Measurements from ENCODE around the gene CSNK1A1. TPM values are rescaled to one million over a fixed set of nuclear protein-coding genes. Genes with fewer than 3 reads are reported as not detected.
"Not testable (repeated sequence)": the region's sequence is repeated elsewhere in the genome, so short reads cannot be mapped to it uniquely, and the experiment has no call there.

CSNK1A1 gene
- total RNA-seq, 1 donor from 2014 or later = 202 TPM

DNA sequence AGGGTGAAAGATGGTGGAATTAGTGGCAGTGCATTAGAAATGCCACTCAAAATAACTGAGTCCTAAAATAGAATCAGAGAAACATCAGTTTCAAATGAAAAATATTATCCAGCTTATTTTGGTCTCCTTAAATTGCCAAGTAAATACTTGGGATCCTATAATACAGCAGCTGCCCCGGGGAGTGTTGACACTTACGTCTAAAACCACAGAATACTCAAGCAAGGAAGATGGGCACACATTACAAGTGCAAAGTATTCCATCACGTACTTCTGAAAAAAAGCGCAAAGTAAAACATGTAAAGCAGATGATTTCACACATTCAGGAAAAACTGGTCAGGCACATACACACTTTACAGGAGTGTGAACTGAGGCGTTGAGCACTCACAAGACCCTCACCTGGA is 27.7 kb upstream of the CSNK1A1 start:
- intact Hi-C loops (cut with DNase I) = no loop called here
- no peak for ATAC-seq
- DNase-seq (ENCODE audit: missing footprints) = no peak

DNA sequence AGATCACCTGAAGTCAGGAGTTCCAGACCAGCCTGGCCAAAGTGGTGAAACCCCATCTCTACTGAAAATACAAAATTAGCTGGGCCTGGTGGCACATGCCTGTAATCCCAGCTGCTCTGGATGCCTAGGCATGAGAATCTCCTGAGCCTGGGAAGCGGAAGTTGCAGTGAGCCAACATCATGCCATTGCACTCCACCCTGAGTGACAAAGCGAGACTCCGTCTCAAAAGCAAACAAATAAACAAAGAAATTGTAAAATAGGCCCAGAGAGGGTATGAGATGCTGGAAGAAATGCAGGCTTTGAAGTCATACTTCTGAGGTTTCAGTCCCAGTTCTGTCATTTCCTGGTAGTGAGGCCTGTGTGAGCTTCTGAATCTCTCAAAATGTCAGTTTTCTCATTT is 24.8 kb upstream of the CSNK1A1 start:
- DNase-seq (ENCODE audit: missing footprints) (no peak), ATAC-seq (no peak)
- intact Hi-C loops (cut with DNase I) = no loop called here

DNA sequence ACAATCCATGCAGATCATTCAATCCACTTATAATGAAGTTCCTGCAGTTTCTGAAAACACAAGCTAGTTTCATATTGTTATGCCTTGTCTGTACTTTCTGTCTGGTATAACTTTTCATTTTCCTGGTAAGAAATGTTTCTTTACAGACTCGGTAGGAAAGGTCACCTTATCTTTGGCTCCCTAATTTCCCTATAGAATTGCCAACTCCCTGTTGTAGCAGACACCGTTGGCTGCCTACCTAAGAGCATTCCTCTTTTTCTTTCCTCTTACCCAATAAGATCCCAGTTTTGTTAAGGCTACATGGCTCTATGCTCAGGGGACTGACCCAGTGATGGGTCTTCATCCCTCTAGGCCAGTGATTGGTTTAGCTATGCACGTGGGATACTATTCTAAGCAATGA is 23.9 kb upstream of the CSNK1A1 start:
- ATAC-seq (no peak), DNase-seq (ENCODE audit: missing footprints) (no peak)
- intact Hi-C loops (cut with DNase I) = no loop called here

- no peak for ATAC-seq
- intact Hi-C loops (cut with DNase I) = no loop called here
These were observed 21.5 kb upstream of the CSNK1A1 start for GRCh38 chr5:149572576-149573231.

DNA sequence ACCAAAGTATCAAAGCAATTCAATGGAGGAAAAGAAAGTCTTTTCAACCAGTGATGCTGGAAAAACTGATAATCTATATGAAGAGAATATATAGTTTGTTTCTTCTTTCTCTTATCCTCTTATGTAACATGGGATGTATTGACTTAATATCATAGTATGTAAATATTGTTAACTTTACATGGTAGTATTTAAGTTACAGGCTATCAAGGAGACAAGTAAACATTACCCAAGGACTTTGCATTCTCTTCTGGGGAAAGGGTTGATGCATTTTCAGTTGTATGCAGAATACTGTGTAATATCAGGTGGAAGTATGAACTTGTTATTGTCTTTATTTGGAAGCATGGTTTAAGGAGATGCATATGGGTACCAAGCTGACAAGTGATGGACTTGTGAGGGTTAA is 20.9 kb upstream of the CSNK1A1 start:
- DNase-seq (ENCODE audit: missing footprints) (no peak), ATAC-seq (no peak)
- intact Hi-C loops (cut with DNase I) = no loop called here

More at GRCh38 chr5:149572576-149573231, 21.5 kb upstream of the CSNK1A1 start:
- DNase-seq (ENCODE audit: missing footprints) = no peak

GRCh38 chr5:149567226-149567625 is 16.0 kb upstream of the CSNK1A1 start:
- DNase-seq (ENCODE audit: missing footprints) (no peak), ATAC-seq (no peak)
- intact Hi-C loops (cut with DNase I) = loop anchor here (5.0 to 10.0 kb wide), 2 partner anchors 250 to 302 kb away; no protein-coding TSS in a partner anchor

DNA sequence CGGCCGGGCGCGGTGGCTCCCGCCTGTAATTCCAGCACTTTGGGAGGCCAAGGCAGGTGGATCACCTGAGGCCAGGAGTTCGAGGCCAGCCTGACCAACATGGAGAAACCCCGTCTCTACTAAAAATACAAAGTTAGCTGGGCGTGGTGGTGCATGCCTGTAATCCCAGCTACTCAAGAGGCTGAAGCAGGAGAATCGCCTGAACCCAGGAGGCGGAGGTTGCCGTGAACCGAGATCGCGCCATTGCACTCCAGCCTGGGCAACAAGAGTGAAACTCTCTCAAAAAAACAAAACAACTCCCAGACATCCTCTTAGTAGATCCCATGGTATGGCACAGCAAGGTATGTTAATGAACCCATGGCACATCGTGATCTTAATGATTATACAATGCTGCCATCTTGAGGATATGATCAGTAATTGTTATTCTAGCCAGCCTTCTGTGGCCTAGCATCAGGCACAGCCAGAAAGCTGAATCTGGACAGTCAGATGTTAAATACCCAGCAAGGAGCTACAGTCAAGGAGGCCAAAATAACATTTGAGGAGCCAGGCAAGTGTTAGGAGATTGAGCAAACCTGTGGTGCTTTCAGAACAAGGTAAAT is 13.4 kb upstream of the CSNK1A1 start:
- peak; percentile 77 for ATAC-seq
- not testable (repeated sequence) for DNase-seq (ENCODE audit: missing footprints)
- intact Hi-C loops (cut with DNase I) = loop anchor here (2.0 to 10.0 kb wide), 3 partner anchors 182 to 300 kb away; no protein-coding TSS in a partner anchor

- intact Hi-C loops (cut with DNase I) = loop anchor here (2.0 to 10.0 kb wide), 2 partner anchors 121 to 299 kb away; no protein-coding TSS in a partner anchor
- DNase-seq (ENCODE audit: missing footprints) (no peak), ATAC-seq (no peak)
These were observed 12.2 kb upstream of the CSNK1A1 start for GRCh38 chr5:149563466-149563865.

DNA sequence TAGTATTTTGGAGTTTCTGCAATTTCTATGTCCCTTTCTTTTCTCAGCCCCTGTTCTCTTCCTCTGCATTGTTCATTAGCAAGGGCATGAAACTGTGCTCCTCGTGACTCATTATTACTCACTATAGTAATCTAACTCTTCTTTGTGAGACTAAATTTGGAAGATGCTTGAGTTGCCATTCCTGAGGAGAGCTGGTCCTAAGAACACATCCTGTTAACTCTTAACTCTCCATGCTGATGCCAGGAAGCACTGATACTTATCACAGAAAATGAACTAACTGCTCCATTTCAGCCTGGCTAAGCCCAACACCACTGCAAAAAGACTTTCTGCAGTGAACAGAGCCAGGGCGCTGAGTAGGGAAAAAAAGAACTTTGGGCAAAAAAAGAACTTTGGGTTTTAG is 10.6 kb upstream of the CSNK1A1 start:
- intact Hi-C loops (cut with DNase I) = loop anchor here (2.0 to 10.0 kb wide), 2 partner anchors 119 to 297 kb away; no protein-coding TSS in a partner anchor
- DNase-seq (ENCODE audit: missing footprints) = no peak
- ATAC-seq = peak; percentile 88

DNA sequence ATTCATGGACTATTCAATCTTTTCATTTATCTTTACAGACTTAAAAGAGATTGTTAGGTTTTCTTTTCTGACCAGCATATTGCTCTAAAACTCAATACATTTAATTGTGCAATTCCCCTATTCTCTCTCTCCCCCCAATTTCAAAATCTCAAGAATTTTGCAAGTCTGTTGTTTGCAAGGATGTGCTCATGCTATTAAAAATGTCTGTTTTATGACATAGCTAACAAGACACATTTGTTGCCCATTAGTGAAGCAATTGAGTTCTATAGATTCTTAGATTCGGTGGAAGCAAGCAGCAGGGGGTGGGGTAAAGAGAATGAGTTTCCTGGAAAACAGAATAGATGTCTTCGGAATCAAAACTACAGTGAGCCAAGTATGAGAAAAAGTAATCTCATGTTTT is 8.5 kb upstream of the CSNK1A1 start:
- DNase-seq (ENCODE audit: missing footprints) (no peak), ATAC-seq (no peak)
- intact Hi-C loops (cut with DNase I) = loop anchor here (10.0 kb wide), 1 partner anchor 295 kb away; no protein-coding TSS in a partner anchor

DNA sequence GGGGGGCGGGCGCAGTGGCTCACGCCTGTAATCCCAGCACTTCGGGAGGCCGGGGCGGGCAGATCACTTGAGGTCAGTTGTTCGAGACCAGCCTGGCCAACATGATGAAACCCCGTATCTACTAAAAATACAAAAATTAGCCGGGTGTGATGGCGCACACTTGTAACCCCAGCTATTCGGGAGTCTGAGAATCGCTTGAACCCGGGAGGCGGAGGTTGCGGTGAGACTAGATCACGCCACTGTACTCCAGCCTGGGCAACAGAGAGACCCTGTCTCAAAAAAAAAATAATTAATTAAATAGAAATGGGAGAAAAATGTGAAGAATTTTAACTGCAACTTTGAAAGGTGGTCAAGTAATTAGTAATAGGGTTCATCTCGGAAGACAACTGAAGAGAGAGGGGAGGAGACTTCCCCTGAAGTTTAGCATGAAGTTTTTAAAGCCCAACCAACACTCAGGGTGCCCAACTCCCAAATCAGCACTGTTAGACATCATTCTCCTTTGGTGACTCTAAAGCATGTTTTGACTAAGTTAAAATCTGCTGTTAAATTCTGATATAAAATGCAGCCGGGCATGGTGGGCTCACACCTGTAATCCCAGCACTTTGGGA is 1.4 kb upstream of the CSNK1A1 start:
- intact Hi-C loops (cut with DNase I) = loop anchor here (5.0 kb wide), 2 partner anchors 35 to 490 kb away; partner anchors contain the start of gene SH3TC2
- ATAC-seq = no peak
- DNase-seq (ENCODE audit: missing footprints) = no peak

GRCh38 chr5:149552038-149552494 is 827 bp upstream of the CSNK1A1 start:
- intact Hi-C loops (cut with DNase I) = loop anchor here (5.0 kb wide), 2 partner anchors 35 to 490 kb away; partner anchors contain the start of gene SH3TC2
- ATAC-seq = no peak
- no peak for DNase-seq (ENCODE audit: missing footprints)

- DNase-seq (ENCODE audit: missing footprints) = no peak
- intact Hi-C loops (cut with DNase I) = loop anchor here (1.0 to 5.0 kb wide), 4 partner anchors 33 to 488 kb away; partner anchors contain the start of gene SH3TC2
- no peak for ATAC-seq
These were observed 529 bp downstream of the CSNK1A1 start for GRCh38 chr5:149550594-149551226.

GRCh38 chr5:149550268-149550583 is 1.0 kb downstream of the CSNK1A1 start:
- ATAC-seq = no peak
- DNase-seq (ENCODE audit: missing footprints) = no peak

GRCh38 chr5:149549461-149550267 is 1.6 kb downstream of the CSNK1A1 start:
- intact Hi-C loops (cut with DNase I) = loop anchor here (2.0 to 5.0 kb wide), 3 partner anchors 32 to 487 kb away; partner anchors contain the start of gene SH3TC2
- DNase-seq (ENCODE audit: missing footprints) (no peak), ATAC-seq (no peak)

More at GRCh38 chr5:149550268-149550583, 1.0 kb downstream of the CSNK1A1 start:
- intact Hi-C loops (cut with DNase I) = loop anchor here (2.0 to 5.0 kb wide), 3 partner anchors 33 to 488 kb away; partner anchors contain the start of gene SH3TC2

DNA sequence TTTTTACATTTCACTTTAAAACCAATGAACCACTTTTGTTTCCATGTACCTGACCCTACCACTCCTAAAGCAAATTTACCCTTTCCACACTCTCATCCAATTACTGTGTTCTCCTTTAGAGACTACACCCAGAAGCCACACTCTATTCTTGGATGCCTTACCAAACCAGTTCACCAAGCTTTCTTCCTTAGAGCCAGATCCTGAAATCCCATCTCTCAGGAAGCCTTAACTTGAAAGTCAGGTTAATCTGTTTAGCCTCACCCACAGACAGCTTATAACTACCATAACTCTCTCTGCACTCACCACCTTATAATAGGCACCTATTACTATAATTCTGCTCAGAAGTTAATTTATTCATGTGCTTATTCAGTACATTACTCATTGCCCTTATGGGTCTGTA is 4.3 kb downstream of the CSNK1A1 start:
- DNase-seq (ENCODE audit: missing footprints) (no peak), ATAC-seq (no peak)
- intact Hi-C loops (cut with DNase I) = no loop called here

DNA sequence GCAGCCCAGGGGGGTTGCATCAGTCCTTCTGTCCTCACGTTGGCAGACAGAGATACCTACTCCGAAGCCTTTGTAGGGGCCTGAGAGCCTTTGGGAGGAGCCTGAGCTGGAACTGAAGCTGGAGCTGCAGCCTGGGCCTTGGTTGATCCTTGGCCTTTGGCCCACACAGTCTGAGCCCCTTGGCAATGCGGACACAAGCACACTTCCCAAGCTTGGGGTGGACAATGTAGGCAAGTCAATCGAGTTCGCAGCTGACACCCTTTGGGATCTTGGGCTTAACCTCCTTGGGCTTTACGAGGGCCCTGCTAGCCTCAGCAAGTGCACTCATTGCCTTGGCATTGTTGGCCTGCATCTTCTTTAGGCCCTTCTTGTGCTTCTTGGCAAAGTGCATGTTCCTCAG is 5.9 kb downstream of the CSNK1A1 start:
- DNase-seq (ENCODE audit: missing footprints) (no peak), ATAC-seq (no peak)
- intact Hi-C loops (cut with DNase I) = no loop called here

- intact Hi-C loops (cut with DNase I) = no loop called here
- ATAC-seq (no peak), DNase-seq (ENCODE audit: missing footprints) (no peak)
These were observed 7.2 kb downstream of the CSNK1A1 start for GRCh38 chr5:149544028-149544420.

Measured in Right ventricle myocardium inferior (tissue), 1 donor.